DND-41 (cell line): ENCODE data around the gene PITX1.

ENCODE experiments used
- EZH2 ChIP-seq: IDR thresholded peaks from 3 replicates; pipeline ENCODE4 v1.6.1; 2012; ENCODE audit warnings: borderline replicate concordance, low read depth, mild to moderate bottlenecking, moderate library complexity, low read length, inconsistent platforms; ENCODE audit not compliant: severe bottlenecking
- TF ChIP-seq, protein P1 (sequence below): IDR thresholded peaks from 2 replicates; pipeline ENCODE4 v1.5.1; 2012; ENCODE audit warnings: borderline replicate concordance, low read length, moderate library complexity, mild to moderate bottlenecking; ENCODE audit not compliant: poor library complexity, severe bottlenecking; ENCODE audit errors: extremely low read depth

DNA sequence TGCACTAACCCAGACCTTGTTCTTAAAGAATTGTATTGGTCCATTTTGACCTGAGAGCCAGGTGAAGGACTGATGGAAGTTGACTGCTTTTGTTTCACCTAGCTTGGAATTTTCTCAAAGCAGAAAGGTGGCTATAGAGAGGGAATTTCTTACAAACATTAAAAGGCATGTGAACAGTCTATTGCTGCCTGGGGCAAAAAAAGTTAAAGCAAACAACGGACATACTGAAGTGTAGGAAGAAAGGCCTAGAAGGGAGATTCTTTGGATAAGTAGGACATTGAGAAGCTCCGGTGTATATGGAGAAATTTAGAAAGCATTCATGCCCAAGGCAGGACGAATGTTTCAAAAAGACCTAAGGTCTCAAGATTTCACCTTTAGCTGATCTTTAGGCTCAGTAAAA lies 54.6 kb downstream of the PITX1 start:
- no peak for TF ChIP-seq EZH2
- TF ChIP-seq, protein P1, sequence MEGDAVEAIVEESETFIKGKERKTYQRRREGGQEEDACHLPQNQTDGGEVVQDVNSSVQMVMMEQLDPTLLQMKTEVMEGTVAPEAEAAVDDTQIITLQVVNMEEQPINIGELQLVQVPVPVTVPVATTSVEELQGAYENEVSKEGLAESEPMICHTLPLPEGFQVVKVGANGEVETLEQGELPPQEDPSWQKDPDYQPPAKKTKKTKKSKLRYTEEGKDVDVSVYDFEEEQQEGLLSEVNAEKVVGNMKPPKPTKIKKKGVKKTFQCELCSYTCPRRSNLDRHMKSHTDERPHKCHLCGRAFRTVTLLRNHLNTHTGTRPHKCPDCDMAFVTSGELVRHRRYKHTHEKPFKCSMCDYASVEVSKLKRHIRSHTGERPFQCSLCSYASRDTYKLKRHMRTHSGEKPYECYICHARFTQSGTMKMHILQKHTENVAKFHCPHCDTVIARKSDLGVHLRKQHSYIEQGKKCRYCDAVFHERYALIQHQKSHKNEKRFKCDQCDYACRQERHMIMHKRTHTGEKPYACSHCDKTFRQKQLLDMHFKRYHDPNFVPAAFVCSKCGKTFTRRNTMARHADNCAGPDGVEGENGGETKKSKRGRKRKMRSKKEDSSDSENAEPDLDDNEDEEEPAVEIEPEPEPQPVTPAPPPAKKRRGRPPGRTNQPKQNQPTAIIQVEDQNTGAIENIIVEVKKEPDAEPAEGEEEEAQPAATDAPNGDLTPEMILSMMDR, result no peak
